CD4-positive, alpha-beta T cell (primary cell): ENCODE results near the gene ARHGAP15. TPM values are rescaled to one million over a fixed set of nuclear protein-coding genes. Genes with fewer than 3 reads are reported as not detected.

Experiments
- ATAC-seq: fragments of 200-7000 bp; cut with Tn5 transposase; one replicate; pipeline ENCODE4 v1.10.0; 2022; ENCODE audit warnings: mild to moderate bottlenecking; ENCODE audit not compliant: poor library complexity
- CTCF ChIA-PET: fragments of 350-600 bp; sonication (Branson Sonifier 250); formaldehyde crosslinking; loops from one replicate; lab custom pipeline; 2021; ENCODE audit warnings: antibody characterized with exemption, inconsistent platforms; lab: Charles Lee
- POLR2A ChIA-PET: fragments of 350-600 bp; sonication (Branson Sonifier 250); formaldehyde crosslinking; loops from one replicate; lab custom pipeline; 2021; ENCODE audit warnings: antibody characterized with exemption, inconsistent platforms; lab: Charles Lee
- DNase-seq, 14 experiments: peaks; one replicate each; pipeline ENCODE4 v3.0.0-alpha.2; 2013 to 2020; ENCODE audit warnings: mixed read lengths in 2 of 14
- H3K27ac ChIP-seq, 2 donors: one replicate each; pipeline versions ENCODE4 v1.5.1 to v1.7.0; 2013; ENCODE audit warnings: low read length in 2 of 2, low read depth in 1 of 2, mild to moderate bottlenecking in 1 of 2
- H3K27me3 ChIP-seq, 2 experiments: 1 replicate in 1 of 2; 2 replicates in 1 of 2; pipeline versions ENCODE4 v1.6.1 to v1.7.0; 2013; ENCODE audit warnings: low read length in 2 of 2, control low read depth in 1 of 2, mild to moderate bottlenecking in 1 of 2, moderate library complexity in 1 of 2; ENCODE audit not compliant: insufficient read depth in 2 of 2, control insufficient read depth in 1 of 2
- H3K36me3 ChIP-seq: one replicate; pipeline ENCODE4 v1.6.1; 2013; ENCODE audit warnings: low read length, control low read depth; ENCODE audit not compliant: insufficient read depth
- H3K4me1 ChIP-seq: one replicate; pipeline ENCODE4 v1.6.1; 2013; ENCODE audit warnings: low read length, control low read depth; ENCODE audit not compliant: insufficient read depth
- H3K4me3 ChIP-seq: one replicate; pipeline ENCODE4 v1.5.1; 2013; ENCODE audit warnings: mild to moderate bottlenecking, low read length, moderate library complexity
- H3K9me3 ChIP-seq, 2 experiments: 1 replicate in 1 of 2; 2 replicates in 1 of 2; pipeline versions ENCODE4 v1.6.1 to v1.7.0; 2013; ENCODE audit warnings: low read length in 2 of 2, mild to moderate bottlenecking in 2 of 2, control low read depth in 1 of 2, moderate library complexity in 1 of 2; ENCODE audit not compliant: control insufficient read depth in 1 of 2, insufficient read depth in 1 of 2
- H3K27ac Mint-ChIP-seq: one replicate; pipeline ENCODE4 v1.8.0; 2020; ENCODE audit warnings: mixed read lengths
- H3K27me3 Mint-ChIP-seq: one replicate; pipeline ENCODE4 v1.8.0; 2021; ENCODE audit warnings: mixed read lengths
- H3K36me3 Mint-ChIP-seq: one replicate; pipeline ENCODE4 v1.8.0; 2021; ENCODE audit warnings: low read depth, mixed read lengths
- H3K4me1 Mint-ChIP-seq: one replicate; pipeline ENCODE4 v1.8.0; 2021; ENCODE audit warnings: low read depth, mixed read lengths
- H3K4me3 Mint-ChIP-seq: one replicate; pipeline ENCODE4 v1.8.0; 2020; ENCODE audit warnings: mild to moderate bottlenecking, mixed read lengths
- H3K9me3 Mint-ChIP-seq: one replicate; pipeline ENCODE4 v1.8.0; 2020; ENCODE audit warnings: mixed read lengths
- CTCF ChIP-seq: fragments of 200-600 bp; IDR thresholded peaks from one replicate; pipeline ENCODE4 v1.8.0; 2022; ENCODE audit warnings: antibody characterized with exemption, mild to moderate bottlenecking
- intact Hi-C, 2 experiments: fragments of 100-400 bp; cut with DNase I in 1 of 2; cut with micrococcal nuclease in 1 of 2; formaldehyde crosslinking; loops; one replicate each; pipeline versions ENCODE4 v1.15.1 to v1.9.0; 2023 to 2025; cut with DNase I, micrococcal nuclease
- total RNA-seq, 174 experiments: library from RNA in 2 of 174; stranded (reverse) in 2 of 174; gene quantifications; one replicate each; pipeline ENCODE4 v1.2.3 and lab custom pipeline; 2021 to 2026

Gene ARHGAP15
- total RNA-seq, 2 experiments from 2014 or later, result 158 to 165 TPM

GRCh38 chr2:143158098-143158497 lies 28.9 kb downstream of the ARHGAP15 start:
- no peak overlapping the region for H3K4me3 Mint-ChIP-seq
- POLR2A ChIA-PET, result interaction anchor here (0.7 to 4.1 kb wide), 5 partner anchors 8 to 100 kb away, joined by 3 to 22 read pairs (median 5); partner anchors contain the start of gene ARHGAP15
- intact Hi-C loops, result no loop called here

GRCh38 chr2:143158551-143159485 lies 29.6 kb downstream of the ARHGAP15 start:
- H3K9me3 Mint-ChIP-seq, result no peaks in the 10 kb centered on the region
- Histone ChIP-seq H3K4me3 (no peak overlapping the region), H3K9me3 (no peaks in the 10 kb centered on the region), H3K36me3 (peaks cover 48% of the 10 kb centered on the region), H3K27me3 (no peaks in the 10 kb centered on the region), H3K27ac (no peak overlapping the region), H3K4me1 (peaks cover 17% of the 10 kb centered on the region)
- DNase-seq, result no peak
- TF ChIP-seq CTCF, result no peak
- intact Hi-C loops, result no loop called here
- H3K4me1 Mint-ChIP-seq, result peaks cover 99% of the 10 kb centered on the region
- ATAC-seq, result no peak
- POLR2A ChIA-PET, result interaction anchor here (0.5 to 4.1 kb wide), 5 partner anchors 9 to 100 kb away, joined by 3 to 22 read pairs (median 5); partner anchors contain the start of gene ARHGAP15
- no peaks in the 10 kb centered on the region for H3K27me3 Mint-ChIP-seq
- peak overlapping the region; percentile 68 for H3K4me3 Mint-ChIP-seq
- H3K27ac Mint-ChIP-seq, result peak overlapping the region; percentile 84
- H3K36me3 Mint-ChIP-seq, result peaks cover 78% of the 10 kb centered on the region
- CTCF ChIA-PET, result interaction anchor here (0.8 to 4.5 kb wide), 7 partner anchors 28 to 124 kb away, joined by 3 to 19 read pairs (median 3); partner anchors contain the start of gene ARHGAP15

More at GRCh38 chr2:143158098-143158497, 28.9 kb downstream of the ARHGAP15 start:
- Histone ChIP-seq H3K4me1 (peaks cover 15% of the 10 kb centered on the region), H3K36me3 (peaks cover 48% of the 10 kb centered on the region), H3K27ac (no peak overlapping the region), H3K9me3 (no peaks in the 10 kb centered on the region), H3K4me3 (no peak overlapping the region), H3K27me3 (no peaks in the 10 kb centered on the region)
- CTCF ChIA-PET, result interaction anchor here (0.8 to 4.5 kb wide), 5 partner anchors 15 to 124 kb away, joined by 3 to 15 read pairs (median 8); no protein-coding TSS in a partner anchor
- Mint-ChIP-seq H3K36me3 (peaks cover 71% of the 10 kb centered on the region), H3K4me1 (peaks cover 96% of the 10 kb centered on the region), H3K27ac (peak overlapping the region; percentile 84), H3K9me3 (no peaks in the 10 kb centered on the region), H3K27me3 (no peaks in the 10 kb centered on the region)
- no peak for ATAC-seq
- DNase-seq, result no peak
- no peak for TF ChIP-seq CTCF

GRCh38 chr2:143159486-143159840 lies 30.2 kb downstream of the ARHGAP15 start:
- no peak overlapping the region for H3K27ac ChIP-seq

More at GRCh38 chr2:143159486-143159840, 30.2 kb downstream of the ARHGAP15 start:
- TF ChIP-seq CTCF, result no peak
- peak overlapping the region; percentile 84 for H3K27ac Mint-ChIP-seq
- ATAC-seq (no peak), DNase-seq (no peak)
- ChIA-PET CTCF (interaction anchor here (1.1 to 4.5 kb wide), 4 partner anchors 30 to 102 kb away, joined by 3 to 19 read pairs (median 9); partner anchors contain the start of gene ARHGAP15), POLR2A (interaction anchor here (0.5 to 4.1 kb wide), 5 partner anchors 19 to 99 kb away, joined by 3 to 22 read pairs (median 4); partner anchors contain the start of gene ARHGAP15)
- Histone ChIP-seq H3K4me1 (peaks cover 13% of the 10 kb centered on the region), H3K9me3 (no peaks in the 10 kb centered on the region), H3K27me3 (no peaks in the 10 kb centered on the region), H3K36me3 (peaks cover 50% of the 10 kb centered on the region), H3K4me3 (no peak overlapping the region)
- H3K9me3 Mint-ChIP-seq, result no peaks in the 10 kb centered on the region
- no peaks in the 10 kb centered on the region for H3K27me3 Mint-ChIP-seq
- intact Hi-C loops, result no loop called here
- H3K4me1 Mint-ChIP-seq, result peaks cover 99% of the 10 kb centered on the region
- peak overlapping the region; percentile 8 for H3K4me3 Mint-ChIP-seq
- H3K36me3 Mint-ChIP-seq, result peaks cover 85% of the 10 kb centered on the region
